Thymus (tissue), 11 donors: ENCODE results near the gene PRG2. TPM values are rescaled to one million over a fixed set of nuclear protein-coding genes. Genes with fewer than 3 reads are reported as not detected.

Experiments
- DNase-seq, 9 donors: peaks; one replicate each; pipeline ENCODE4 v3.0.0-alpha.2; 2013; ENCODE audit warnings: low spot score in 9 of 9, low read depth in 6 of 9, missing footprints in 1 of 9
- H3K27ac ChIP-seq, 2 donors: one replicate each; pipeline ENCODE4 v1.5.1; 2013; ENCODE audit warnings: control low read depth in 1 of 2, low read depth in 1 of 2, low read length in 1 of 2, mild to moderate bottlenecking in 1 of 2, moderate library complexity in 1 of 2
- H3K27me3 ChIP-seq, 2 donors: one replicate each; pipeline ENCODE4 v1.5.1; 2013; ENCODE audit warnings: low read length in 1 of 2; ENCODE audit not compliant: control insufficient read depth in 2 of 2, insufficient read depth in 1 of 2
- H3K36me3 ChIP-seq, 2 donors: one replicate each; pipeline ENCODE4 v1.5.1; 2013; ENCODE audit warnings: low read length in 1 of 2, mild to moderate bottlenecking in 1 of 2, moderate library complexity in 1 of 2; ENCODE audit not compliant: control insufficient read depth in 2 of 2, insufficient read depth in 2 of 2
- H3K4me1 ChIP-seq, 2 donors: one replicate each; pipeline ENCODE4 v1.5.1; 2013; ENCODE audit warnings: low read length in 2 of 2; ENCODE audit not compliant: control insufficient read depth in 2 of 2, insufficient read depth in 2 of 2
- H3K4me3 ChIP-seq, 2 donors: one replicate each; pipeline ENCODE4 v1.5.1; 2013; ENCODE audit warnings: low read length in 2 of 2, control low read depth in 1 of 2, mild to moderate bottlenecking in 1 of 2
- H3K9me3 ChIP-seq, 2 donors: one replicate each; pipeline ENCODE4 v1.5.1; 2013; ENCODE audit warnings: low read length in 1 of 2, mild to moderate bottlenecking in 1 of 2; ENCODE audit not compliant: control insufficient read depth in 2 of 2, insufficient read depth in 1 of 2
- WGBS: extraction: QIAGEN DNeasy Blood & Tissue Kit; methylation state at CpG from one replicate; pipeline ENCODE4 v1.1.7; 2013; 5-methylcytosine and 5-hydroxymethylcytosine counted together
- polyA plus RNA-seq: library from polyadenylated mRNA; stranded (reverse); fragments of 200-250 nt; gene quantifications from one replicate; pipeline ENCODE4 v1.2.3, GENCODE V29; 2013
- total RNA-seq: library from RNA; stranded (reverse); fragments of 120-200 nt; gene quantifications from one replicate; pipeline ENCODE4 v1.2.4, GENCODE V29; 2013
- donor health status: healthy.

Gene PRG2
- total and polyA plus RNA-seq, 2 donors: 14.6 to 212 TPM

DNA sequence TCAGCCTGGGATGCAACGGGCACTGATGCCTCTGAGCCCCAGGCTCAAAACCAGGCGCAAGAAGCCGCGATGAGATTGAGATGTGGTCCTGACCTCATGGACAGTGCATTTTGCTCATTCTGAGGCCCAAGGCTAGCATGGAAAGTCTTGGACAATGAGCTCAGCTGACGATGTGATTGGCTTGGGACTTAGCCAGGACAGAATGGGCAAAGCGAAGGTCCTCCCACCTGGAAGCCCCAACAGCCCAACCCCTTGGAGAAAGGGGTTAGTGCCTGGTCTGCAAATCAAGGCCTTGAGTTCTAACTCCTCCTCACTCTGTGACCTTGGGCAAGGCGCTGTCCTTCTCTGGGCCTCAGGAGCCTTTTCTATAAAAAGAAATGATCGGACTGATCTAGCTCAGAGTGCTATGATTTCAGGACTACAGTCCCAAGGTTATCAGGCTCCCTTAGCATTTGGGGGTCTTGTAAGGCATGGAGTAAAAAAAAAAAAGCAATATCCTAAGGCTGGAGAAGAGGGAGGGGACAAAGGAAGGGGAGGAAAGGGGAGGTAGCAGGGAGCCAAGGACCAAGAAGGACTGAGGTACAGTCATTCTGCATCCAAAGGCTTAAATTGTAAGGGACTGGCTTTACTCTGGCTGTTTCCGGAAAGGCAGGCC, 33.8 kb upstream of the PRG2 start:
- H3K4me1 ChIP-seq: peaks cover 32 to 40% of the 10 kb centered on the region in 2 donors
- H3K27ac ChIP-seq: peak overlapping the region; percentile 54 to 81
- WGBS: 83% methylated on average over 9 of the region's 9 CpGs
- peaks cover 26 to 29% of the 10 kb centered on the region in 2 donors for H3K36me3 ChIP-seq
- no peak for DNase-seq
- no peaks in the 10 kb centered on the region for H3K9me3 ChIP-seq
- peak overlapping the region in 1 of 2 donors; percentile 63 for H3K4me3 ChIP-seq
- no peaks in the 10 kb centered on the region for H3K27me3 ChIP-seq

DNA sequence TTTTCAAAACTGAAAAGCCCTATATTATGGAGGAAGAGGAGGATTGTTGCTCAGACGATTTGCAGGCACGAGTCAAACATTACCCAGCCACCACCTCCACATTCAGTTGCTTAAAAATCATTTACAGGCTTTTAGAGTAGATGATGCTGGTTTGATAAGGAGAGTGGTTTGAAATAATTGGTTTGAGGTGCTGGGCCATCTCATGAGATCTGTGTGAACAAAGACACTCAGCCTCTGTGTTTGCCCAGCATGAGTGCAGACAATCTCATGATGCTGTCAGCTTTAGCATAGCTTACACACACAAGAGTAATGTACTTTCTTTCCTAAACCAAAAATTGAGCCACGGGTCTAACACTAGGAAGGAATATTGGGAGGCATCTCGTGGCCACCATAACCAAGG, 32.2 kb upstream of the PRG2 start:
- H3K4me3 ChIP-seq: no peak overlapping the region
- 97% methylated on average over 4 of the region's 4 CpGs for WGBS
- no peak for DNase-seq
- H3K9me3 ChIP-seq: no peaks in the 10 kb centered on the region
- no peaks in the 10 kb centered on the region for H3K27me3 ChIP-seq
- H3K4me1 ChIP-seq: peaks cover 32 to 38% of the 10 kb centered on the region in 2 donors
- no peak overlapping the region for H3K27ac ChIP-seq
- H3K36me3 ChIP-seq: peaks cover 32 to 33% of the 10 kb centered on the region in 2 donors

DNA sequence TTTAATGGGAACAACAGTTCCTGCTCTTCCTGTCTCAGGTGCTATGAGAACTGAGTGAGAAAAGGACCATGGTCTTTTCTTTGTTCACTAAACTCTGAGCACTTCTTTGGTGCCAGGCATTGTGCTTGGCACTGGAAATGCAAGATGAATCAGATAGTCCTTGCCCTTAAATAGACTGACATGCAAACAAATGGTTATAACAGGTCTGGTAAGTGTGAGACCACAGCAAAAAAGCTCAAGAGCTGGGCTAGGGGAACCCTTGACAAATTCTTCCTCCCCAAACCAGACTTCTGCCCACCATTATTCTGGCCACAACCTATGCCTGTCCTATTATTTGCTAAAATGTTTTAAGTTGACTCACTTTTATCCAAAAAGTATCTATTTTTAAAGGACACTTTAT, 31.4 kb upstream of the PRG2 start:
- Histone ChIP-seq H3K4me1 (peaks cover 28 to 31% of the 10 kb centered on the region in 2 donors), H3K4me3 (no peak overlapping the region), H3K27ac (no peak overlapping the region), H3K27me3 (no peaks in the 10 kb centered on the region), H3K9me3 (no peaks in the 10 kb centered on the region), H3K36me3 (peaks cover 40 to 41% of the 10 kb centered on the region in 2 donors)
- DNase-seq: no peak

DNA sequence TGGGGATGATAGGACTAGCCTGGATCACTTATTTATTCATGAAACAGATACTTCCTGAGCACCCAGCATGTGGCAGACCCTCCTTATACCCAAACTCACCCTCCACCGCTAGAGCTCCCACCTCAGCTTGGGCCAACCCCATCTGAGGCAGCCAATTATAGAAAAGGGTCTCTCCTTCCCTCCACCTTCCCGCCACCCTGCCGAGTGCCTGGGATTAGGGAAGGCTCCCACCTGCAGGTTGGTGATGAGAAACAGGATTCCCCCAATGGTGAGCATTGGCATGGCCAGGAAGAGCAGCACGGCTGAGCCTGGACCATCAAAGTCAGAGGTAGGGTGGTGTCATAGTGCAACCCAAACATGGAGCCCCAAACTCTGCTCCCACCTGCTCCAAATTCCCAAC, 30.6 kb upstream of the PRG2 start:
- Histone ChIP-seq H3K4me1 (peaks cover 22 to 24% of the 10 kb centered on the region in 2 donors), H3K4me3 (no peak overlapping the region), H3K36me3 (peaks cover 48% of the 10 kb centered on the region in 2 donors), H3K9me3 (no peaks in the 10 kb centered on the region), H3K27ac (no peak overlapping the region), H3K27me3 (no peaks in the 10 kb centered on the region)
- no peak for DNase-seq
- WGBS: 98% methylated on average over 4 of the region's 4 CpGs

DNA sequence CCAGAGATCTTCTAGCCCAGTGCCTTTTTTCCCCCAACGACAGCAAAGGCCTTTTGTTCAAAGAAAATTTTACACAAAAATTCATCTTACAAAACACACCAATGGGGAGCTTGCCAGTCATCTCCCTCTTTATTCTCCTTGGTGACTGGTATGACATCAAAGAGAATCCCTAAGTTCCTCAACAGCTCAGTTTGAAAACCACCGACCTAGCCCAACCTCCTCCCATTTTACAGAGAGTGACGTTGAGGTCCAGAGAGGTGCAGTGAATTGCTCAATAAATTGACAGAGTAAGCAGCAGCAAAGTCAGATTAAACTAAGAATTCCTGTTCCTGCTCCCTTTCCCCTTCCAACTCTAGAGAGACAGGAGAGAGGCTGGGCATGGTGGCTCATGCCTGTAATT, 28.7 kb upstream of the PRG2 start:
- Histone ChIP-seq H3K36me3 (peaks cover 60 to 66% of the 10 kb centered on the region in 2 donors), H3K4me3 (no peak overlapping the region), H3K27me3 (no peaks in the 10 kb centered on the region), H3K27ac (no peak overlapping the region), H3K4me1 (peaks cover 4 to 5% of the 10 kb centered on the region in 2 donors), H3K9me3 (no peaks in the 10 kb centered on the region)
- 95% methylated on average over 3 of the region's 3 CpGs for WGBS
- no peak for DNase-seq

DNA sequence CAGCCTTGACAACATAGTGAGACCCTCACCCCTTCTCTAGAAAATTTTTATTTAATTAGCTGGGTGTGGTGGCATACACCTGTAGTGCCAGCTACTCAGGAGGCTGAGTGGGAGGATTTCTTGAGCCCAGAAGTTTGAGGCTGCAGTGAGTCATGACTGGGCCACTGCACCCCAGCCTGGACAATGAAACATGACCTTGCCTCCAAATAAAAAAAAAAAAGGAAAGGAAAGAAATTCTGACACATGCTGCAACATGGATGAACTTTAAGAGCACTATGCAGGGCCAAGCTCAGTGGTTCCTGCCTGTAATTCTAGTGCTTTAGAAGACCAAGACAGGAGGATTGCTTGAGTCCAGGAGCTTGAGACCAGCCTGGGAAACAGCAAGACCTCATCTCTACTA, 27.7 kb upstream of the PRG2 start:
- DNase-seq: no peak
- Histone ChIP-seq H3K27ac (no peak overlapping the region), H3K27me3 (no peaks in the 10 kb centered on the region), H3K4me3 (no peak overlapping the region), H3K4me1 (no peaks in the 10 kb centered on the region), H3K36me3 (peaks cover 63 to 69% of the 10 kb centered on the region in 2 donors), H3K9me3 (no peaks in the 10 kb centered on the region)

DNA sequence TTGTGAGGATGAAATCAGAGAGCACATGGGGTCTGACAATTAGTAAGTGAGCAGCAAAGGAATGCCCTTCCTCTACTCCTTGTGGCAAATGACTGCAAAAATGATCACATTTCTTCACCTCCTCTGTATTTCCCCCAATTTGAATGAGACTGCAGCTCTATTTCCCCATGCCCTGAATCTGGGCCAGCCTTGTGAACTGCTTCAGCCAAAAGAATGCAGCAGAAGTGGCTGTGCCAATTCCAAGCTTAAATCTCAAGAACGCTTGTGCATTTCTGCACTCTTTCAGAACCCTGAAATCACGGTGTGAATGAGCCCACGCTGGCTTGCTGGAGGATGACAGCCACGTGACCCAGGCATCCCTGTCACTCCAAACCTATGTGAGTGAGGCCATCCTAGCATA, 26.6 kb upstream of the PRG2 start:
- Histone ChIP-seq H3K27ac (no peak overlapping the region), H3K36me3 (peaks cover 63 to 72% of the 10 kb centered on the region in 2 donors), H3K4me1 (no peaks in the 10 kb centered on the region), H3K9me3 (no peaks in the 10 kb centered on the region), H3K27me3 (no peaks in the 10 kb centered on the region), H3K4me3 (no peak overlapping the region)
- 94% methylated on average over 4 of the region's 4 CpGs for WGBS
- DNase-seq: no peak

DNA sequence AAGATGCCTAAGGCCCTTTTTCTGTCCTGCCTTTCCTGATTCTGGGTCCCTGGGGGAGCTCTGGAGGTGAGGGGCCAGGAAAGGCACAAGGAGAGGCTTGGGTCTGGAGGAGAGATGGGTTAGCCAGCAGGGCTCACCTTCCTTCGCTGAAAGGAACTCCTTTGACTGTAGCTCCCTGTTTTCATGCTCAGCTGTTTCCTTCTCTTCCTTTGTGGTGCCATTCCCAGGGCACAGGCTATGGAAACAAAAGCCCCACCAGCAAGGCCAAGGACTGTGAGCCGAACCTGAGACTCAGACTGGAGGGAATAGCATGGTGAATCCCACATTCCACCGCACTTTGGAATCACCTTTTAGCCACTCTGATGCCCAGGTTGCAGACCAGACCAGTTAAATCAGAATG, 26.0 kb upstream of the PRG2 start:
- Histone ChIP-seq H3K27ac (no peak overlapping the region), H3K4me3 (no peak overlapping the region), H3K27me3 (no peaks in the 10 kb centered on the region), H3K9me3 (no peaks in the 10 kb centered on the region), H3K4me1 (no peaks in the 10 kb centered on the region), H3K36me3 (peaks cover 62 to 68% of the 10 kb centered on the region in 2 donors)
- 97% methylated on average over 3 of the region's 3 CpGs for WGBS
- DNase-seq: no peak

DNA sequence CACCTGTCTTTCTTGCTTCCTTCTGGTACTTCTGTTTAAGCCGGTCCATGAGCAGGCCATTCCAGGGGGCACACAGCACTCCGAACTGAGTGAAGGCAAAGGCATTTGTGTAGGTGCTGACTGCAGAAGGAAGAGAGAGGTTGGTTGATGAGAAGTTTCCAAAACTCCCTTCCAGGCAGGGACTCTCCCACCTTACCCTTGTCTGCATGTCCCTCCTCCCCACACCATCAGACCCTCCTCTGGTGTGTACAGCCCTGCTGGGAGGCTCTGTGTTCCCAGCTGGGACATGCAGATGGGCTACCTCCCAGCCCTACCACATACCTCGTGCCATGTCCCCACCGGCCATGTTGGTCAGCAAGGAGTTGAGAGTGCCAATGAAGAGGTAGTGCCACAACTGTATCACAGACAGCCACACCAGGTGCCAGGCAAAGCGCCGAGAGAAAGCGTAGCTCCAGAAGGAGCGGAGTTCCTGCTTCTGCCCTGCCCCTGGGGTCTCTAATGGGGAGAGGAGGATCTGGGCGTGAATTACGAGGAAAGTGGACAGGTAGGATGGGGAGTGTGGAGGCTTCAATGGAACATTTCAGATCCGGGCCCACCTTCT, 24.3 kb upstream of the PRG2 start:
- H3K36me3 ChIP-seq: peaks cover 60 to 64% of the 10 kb centered on the region in 2 donors
- H3K27ac ChIP-seq: no peak overlapping the region
- no peak overlapping the region for H3K4me3 ChIP-seq
- H3K4me1 ChIP-seq: no peaks in the 10 kb centered on the region
- 98% methylated on average over 11 of the region's 11 CpGs for WGBS
- H3K9me3 ChIP-seq: no peaks in the 10 kb centered on the region
- no peaks in the 10 kb centered on the region for H3K27me3 ChIP-seq
- DNase-seq: no peak
